GM12892 (cell line): ENCODE measurements around the gene RANBP3L.

Experiments
- POLR2A ChIP-seq: IDR thresholded peaks from 2 replicates; pipeline ENCODE4 v1.6.1; 2011; ENCODE audit warnings: low read depth, low read length, control low read depth
- POLR2AphosphoS5 ChIP-seq: IDR thresholded peaks from 2 replicates; pipeline ENCODE4 v1.6.1; 2011; ENCODE audit warnings: low read depth, low read length, control low read depth
- TAF1 ChIP-seq: IDR thresholded peaks from 2 replicates; pipeline ENCODE4 v1.6.1; 2011; ENCODE audit warnings: low read depth, mild to moderate bottlenecking, control low read depth, low read length, borderline replicate concordance

DNA sequence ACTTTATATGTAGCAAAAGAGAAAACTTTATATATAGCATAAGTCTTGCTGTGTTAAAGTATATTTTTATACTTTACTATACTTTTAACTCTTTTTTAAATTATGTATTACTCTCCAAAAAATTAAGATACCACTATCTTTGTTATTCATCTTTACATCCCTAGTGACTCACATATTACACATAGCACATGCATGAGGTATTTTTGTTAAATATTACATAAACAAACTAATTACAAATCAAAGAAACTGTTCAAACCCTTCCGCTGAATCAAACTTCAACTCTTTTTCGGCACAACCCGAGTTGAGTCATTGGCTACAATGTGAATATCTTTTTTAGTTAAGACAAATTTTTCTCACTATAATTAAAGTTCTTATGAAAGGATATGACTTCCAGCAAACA, 92.0 kb downstream of the RANBP3L start:
- TF ChIP-seq POLR2AphosphoS5 (no peak), TAF1 (no peak), POLR2A (no peak)
